Fibroblast of skin of right biceps (primary cell): ENCODE results near the gene PPM1B.
"Not testable (repeated sequence)": the region's sequence is repeated elsewhere in the genome, so short reads cannot be mapped to it uniquely, and the experiment has no call there.

Source experiments
- DNase-seq: peaks from one replicate; pipeline ENCODE4 v3.0.0-alpha.2; 2013

The PPM1B gene

GRCh38 chr2:44168681-44169154 is at the start of gene PPM1B:
TSS of gene PPM1B (plus strand) at chr2:44168875. CDS start at chr2:44201200, 32,325 bp downstream.
- no peak for DNase-seq

GRCh38 chr2:44119878-44120277 is 48.8 kb upstream of the PPM1B start:
- DNase-seq: no peak

- DNase-seq: peak; percentile 89
Observed at GRCh38 chr2:44120428-44120827, 48.2 kb upstream of the PPM1B start.

DNA sequence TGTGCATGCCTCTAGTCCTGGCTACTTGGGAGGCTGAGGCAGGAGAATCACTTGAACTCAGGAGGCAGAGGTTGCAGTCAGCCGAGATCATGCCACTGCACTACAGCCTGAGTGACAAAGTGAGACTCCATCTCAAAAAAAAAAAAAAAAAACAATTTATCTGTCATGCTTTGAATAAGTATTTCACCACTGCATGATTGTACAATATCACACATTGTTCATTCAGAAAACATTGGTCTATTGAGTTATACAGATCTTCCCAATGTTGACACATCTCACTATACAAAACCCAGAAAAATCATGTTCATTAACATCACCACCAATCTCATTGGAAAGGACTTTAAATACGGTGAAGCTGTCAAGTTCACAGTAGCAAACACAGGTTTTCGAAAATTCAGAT is 46.8 kb upstream of the PPM1B start:
- no peak for DNase-seq

DNA sequence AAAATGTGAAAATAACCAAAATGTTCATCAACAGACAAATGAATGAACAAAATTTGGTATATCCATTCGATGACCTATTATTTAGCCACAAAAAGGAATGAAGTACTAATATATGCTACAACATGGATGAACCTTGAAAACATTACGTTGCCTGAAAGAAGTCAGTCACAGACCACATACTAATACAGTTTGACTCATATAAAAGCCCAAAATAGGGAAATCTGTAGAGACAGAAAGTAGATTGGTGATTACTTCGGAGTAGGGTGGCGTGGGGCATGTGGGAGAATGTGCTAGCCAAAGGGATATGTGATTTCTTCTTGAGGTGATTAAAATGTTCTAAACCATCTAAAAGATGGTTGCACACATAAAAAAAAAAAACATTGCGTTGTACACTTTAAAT is 44.2 kb upstream of the PPM1B start:
- DNase-seq: no peak

- DNase-seq: peak; percentile 47
Observed at GRCh38 chr2:44126106-44126797, 42.4 kb upstream of the PPM1B start.

DNA sequence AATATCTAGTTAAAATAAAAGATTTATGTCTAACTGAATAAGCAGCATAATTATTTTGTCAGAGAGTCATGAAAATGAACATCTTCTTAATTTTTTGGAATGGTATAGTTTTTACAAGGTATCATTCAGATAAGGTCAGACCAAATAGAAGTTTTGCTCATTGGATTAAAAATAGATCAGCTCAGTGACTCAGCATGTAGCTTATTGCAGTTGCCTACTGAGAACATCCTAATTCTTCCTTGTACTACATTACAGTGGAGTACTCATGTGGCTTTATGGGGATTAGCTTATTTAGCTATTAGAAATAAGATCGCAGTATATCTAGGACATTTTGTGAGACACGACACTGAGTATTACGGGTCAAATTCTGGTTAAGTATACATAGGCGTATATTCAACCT is 38.2 kb upstream of the PPM1B start:
- peak; percentile 46 for DNase-seq

DNA sequence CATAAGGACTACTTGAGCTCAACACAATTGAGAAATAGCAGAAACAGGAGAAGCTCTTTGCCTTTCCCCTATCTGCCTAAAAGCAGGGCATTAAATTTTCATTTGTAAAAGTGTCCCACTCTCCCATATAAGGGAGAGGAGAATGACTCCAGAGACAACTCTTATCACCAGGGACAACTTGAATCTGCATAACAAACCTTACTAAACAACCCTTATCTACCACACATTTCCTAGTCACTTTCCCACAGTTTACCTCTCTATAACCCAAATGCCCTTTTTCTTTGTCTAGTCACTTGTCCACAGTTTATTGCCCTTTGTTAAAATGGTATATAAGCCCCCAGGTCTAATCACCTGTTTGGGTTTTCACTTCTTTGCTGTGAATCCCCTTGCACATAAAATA is 37.5 kb upstream of the PPM1B start:
- no peak for DNase-seq

GRCh38 chr2:44133602-44134001 is 35.1 kb upstream of the PPM1B start:
- DNase-seq: not testable (repeated sequence)

GRCh38 chr2:44134848-44135247 is 33.8 kb upstream of the PPM1B start:
- DNase-seq: no peak

- no peak for DNase-seq
Observed at GRCh38 chr2:44135296-44135695, 33.4 kb upstream of the PPM1B start.

- DNase-seq: peak; percentile 40
Observed at GRCh38 chr2:44135771-44136170, 32.9 kb upstream of the PPM1B start.

DNA sequence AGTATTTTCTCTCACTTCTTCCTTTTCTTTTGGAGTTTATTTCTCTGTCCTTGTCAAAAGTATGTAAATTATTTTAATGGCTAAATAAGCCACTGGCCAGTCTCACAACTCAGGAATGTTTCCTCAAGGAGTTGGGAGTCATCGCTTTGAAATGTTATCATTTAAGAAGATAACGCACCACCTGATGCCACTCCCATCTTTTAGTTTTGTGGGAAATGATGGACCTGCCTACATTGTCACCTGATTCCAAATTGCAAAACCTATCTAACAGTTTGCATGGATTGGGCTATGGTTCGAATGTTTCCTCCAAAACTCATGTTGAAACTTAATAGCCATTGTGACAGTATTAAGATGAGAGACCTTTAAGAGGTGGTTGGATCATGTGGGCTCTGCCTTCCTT is 32.4 kb upstream of the PPM1B start:
- peak; percentile 72 for DNase-seq

DNA sequence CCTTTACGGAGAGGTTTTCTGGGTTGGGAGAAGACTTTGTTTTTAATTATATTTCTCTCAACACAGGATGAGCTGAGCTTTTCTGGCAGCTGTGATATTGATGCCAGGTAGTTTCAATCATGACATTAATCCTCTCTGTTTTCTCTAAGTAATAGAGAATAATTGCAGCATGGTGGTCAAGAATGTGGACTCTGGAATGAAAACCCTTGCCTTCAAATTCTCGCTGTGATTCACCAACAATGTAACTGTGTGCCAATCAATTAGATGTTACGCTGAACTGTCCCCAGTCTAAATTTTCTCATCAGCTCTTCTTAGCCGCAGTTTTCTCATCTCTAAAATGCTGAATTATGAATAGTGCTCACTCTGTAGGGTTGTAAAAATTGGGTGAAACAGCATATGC is 31.6 kb upstream of the PPM1B start:
- peak; percentile 8 for DNase-seq

DNA sequence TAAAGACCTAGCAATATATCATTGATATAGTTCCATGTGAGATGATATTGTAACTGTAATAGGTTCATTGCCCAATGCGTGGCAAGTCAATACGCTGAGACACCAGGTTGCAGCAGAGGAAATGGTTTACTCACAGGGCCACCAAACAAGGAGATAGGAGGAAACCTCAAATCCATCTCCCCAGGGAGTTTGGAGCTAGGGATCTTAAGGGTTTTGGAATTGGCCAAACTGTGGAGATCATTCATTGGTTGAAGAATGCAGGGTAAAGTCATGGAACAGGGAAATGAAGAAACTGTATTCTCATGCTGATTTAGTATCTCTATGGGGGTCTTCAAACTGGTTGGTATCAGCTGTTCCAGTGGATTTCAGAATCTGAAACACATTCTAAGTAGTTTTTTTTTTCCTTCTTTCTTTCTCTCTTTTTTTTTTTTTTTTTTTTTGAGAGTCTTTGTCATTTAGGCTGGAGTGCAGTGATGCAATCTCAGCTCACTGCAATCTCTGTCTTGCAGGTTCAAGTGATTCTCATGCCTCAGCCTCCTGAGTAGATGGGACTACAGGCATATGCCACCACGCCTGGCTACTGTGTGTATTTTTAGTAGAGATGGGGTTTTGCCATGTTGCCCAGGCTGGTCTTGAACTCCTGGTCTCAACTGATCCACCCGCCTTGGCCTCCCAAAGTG is 30.7 kb upstream of the PPM1B start:
- peak; percentile 29 for DNase-seq

- DNase-seq: no peak
Observed at GRCh38 chr2:44139741-44140140, 28.9 kb upstream of the PPM1B start.

GRCh38 chr2:44142306-44142705 is 26.4 kb upstream of the PPM1B start:
- no peak for DNase-seq

DNA sequence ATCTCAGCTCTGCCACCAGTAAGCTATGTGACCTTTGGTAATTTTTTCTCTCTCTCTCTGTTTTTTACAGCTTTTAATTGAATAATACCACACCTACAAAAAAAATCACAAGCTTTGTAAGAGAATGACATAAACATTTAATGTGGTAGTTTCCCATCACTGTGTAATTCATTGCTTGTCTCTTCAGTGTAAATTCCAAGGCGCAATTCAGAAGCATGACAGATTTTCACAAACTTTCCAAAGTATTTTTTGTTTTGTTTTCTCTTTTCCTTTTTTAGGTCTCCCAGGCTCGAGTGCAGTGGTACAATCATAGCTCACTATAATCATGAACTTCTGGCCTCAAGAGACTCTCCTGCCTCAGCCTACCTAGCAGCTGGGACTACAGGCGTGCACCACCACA is 25.0 kb upstream of the PPM1B start:
- DNase-seq: no peak

GRCh38 chr2:44148999-44149398 is 19.7 kb upstream of the PPM1B start:
- no peak for DNase-seq

GRCh38 chr2:44150473-44150872 is 18.2 kb upstream of the PPM1B start:
- DNase-seq: no peak

- DNase-seq: no peak
Observed at GRCh38 chr2:44152865-44153669, 15.6 kb upstream of the PPM1B start.

DNA sequence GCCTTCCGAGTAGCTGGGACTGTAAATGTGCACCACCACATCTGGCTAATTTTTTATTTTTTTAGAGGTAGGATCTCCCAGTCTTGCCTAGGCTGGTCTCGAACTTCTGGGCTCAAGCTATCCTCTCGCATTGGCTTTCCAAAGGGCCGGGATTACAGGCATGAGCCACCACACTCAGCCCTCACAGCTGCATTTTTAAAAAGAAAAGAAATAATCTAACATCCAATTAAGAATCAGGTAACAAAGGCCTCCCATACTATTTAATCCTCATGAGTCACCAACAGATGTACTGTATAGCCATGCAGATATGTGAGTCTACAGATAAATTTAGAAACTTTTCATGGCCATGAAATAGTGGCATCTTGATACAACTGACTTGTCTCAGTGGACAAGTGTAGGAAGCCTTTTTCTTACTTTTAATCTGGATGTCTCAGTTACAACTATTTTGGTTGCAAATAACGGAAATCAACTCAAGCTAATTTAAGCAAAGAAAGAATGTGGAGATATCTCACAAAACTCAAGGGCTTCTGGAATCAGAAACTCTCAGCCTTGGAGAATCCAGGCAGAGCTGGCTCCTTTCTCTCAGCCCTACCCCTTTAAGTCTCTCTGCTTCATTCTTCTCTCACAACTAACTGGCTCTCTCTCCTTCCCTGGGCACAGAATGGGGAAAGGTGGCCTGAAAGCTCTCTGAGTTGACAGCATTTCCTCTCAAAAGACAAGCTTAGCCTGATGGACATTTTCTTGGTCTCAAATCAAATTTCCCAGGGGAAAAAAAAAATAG is 12.8 kb upstream of the PPM1B start:
- DNase-seq: peak; percentile 61

- no peak for DNase-seq
Observed at GRCh38 chr2:44163777-44164176, 4.9 kb upstream of the PPM1B start.
